Stimulated activated CD8-positive, alpha-beta memory T cell treated with anti-CD3 and anti-CD28 coated beads, Interleukin-15, amount 100 ng/mL, for 48 hours (primary cell): ENCODE results near the gene RECQL.
A peak's percentile ranks its signal among the peaks of the same experiment; 100 is the strongest.

Experiments used
- DNase-seq, 2 donors: peaks; one replicate each; pipeline ENCODE4 v3.0.0-alpha.2; 2020; ENCODE audit warnings: low read depth in 2 of 2

Gene RECQL, protein sequence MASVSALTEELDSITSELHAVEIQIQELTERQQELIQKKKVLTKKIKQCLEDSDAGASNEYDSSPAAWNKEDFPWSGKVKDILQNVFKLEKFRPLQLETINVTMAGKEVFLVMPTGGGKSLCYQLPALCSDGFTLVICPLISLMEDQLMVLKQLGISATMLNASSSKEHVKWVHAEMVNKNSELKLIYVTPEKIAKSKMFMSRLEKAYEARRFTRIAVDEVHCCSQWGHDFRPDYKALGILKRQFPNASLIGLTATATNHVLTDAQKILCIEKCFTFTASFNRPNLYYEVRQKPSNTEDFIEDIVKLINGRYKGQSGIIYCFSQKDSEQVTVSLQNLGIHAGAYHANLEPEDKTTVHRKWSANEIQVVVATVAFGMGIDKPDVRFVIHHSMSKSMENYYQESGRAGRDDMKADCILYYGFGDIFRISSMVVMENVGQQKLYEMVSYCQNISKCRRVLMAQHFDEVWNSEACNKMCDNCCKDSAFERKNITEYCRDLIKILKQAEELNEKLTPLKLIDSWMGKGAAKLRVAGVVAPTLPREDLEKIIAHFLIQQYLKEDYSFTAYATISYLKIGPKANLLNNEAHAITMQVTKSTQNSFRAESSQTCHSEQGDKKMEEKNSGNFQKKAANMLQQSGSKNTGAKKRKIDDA

DNA sequence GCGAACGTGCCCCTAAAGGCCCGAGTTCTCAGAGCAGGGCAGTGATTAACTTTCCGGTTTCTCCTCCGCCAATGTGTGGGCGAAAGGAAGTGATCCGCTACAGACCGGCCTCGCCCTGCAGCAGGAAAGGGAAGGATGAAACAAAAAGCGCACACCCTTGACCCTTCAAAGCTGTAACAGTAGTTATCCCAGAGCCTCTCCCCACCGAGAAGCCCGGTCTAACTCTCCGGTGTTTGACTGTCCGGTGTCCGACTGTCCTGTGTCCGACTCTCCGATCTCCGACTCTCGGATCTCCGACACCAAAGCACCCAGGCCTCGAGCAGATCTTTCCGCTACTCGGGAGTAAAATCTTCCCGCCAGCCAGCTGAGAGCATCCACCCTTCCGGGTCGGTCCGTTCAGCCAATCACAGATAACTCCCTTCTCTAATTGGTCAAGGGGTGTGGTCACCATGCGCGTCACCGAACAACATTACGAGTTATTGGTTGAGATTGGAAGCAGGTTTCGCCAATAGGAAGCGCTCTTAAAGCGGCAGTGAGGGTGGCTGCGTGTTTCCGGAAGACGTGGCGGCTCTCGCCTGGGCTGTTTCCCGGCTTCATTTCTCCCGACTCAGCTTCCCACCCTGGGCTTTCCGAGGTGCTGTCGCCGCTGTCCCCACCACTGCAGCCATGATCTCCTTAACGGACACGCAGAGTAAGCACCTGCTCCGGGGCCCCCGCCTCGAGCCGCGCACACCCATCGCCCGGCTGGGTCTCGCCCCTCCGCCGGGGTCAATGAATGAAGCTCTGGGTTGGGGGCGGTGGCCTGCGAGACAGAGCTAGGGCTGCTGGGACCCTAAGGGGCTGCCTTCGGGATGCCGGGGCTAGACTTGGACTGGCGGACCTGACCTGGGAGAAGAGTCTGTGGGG, at the start of gene RECQL, which contains the start of gene GOLT1B:
Gene RECQL, minus strand, starts transcription at position 378 of the 906 bp plus-strand sequence. CDS start 2,065 bp downstream, outside the sequence.
Gene GOLT1B, plus strand, starts transcription at position 532 of the 906 bp plus-strand sequence. Its CDS starts 135 bp downstream, at position 667.
- peak; percentile 80 to 82 for DNase-seq

GRCh38 chr12:21547437-21547836, 46.0 kb upstream of the RECQL start:
- DNase-seq = no peak

GRCh38 chr12:21546716-21547115, 45.3 kb upstream of the RECQL start:
- DNase-seq = no peak

DNA sequence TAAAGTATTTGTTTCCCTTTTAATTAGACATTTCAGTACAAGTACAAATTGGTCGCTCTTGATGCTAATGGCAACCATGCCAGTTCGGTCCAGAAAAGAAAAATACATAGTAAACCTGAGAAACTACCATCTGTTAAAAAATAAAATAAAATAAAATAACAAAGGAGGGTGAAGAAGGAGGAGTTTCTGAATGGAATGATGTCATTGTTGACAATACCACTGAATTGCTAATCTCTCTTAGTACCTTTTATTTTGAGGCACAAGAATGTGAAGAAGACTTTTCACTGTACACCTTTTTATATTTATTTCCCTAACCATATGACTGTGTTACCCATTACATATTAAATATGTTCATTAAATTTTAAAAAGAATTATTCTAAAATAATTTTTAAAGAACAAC, 44.1 kb upstream of the RECQL start:
- no peak for DNase-seq

DNA sequence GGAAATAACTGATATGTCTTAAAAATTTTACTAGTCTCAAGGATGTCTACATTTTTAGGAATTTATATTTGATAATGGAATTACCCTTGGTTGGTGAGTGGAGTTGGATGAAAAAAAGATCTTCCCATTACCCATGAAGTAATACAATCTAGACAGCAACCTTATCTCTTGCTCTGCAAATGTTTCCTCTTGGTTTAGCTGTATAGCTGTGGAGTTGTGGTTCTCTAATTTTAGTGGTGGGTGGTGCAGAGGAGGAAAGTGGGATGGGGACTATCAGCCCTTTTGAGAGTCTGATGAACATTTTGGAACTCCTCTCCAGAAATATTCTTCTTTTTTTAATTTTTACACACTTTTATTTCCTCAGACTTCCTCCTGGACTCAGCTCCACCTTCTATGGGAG, 41.7 kb upstream of the RECQL start:
- no peak for DNase-seq

- DNase-seq = no peak
Measured at GRCh38 chr12:21542403-21542802, 41.0 kb upstream of the RECQL start.

GRCh38 chr12:21541773-21542172, 40.3 kb upstream of the RECQL start:
- DNase-seq = no peak

- DNase-seq = no peak
Measured at GRCh38 chr12:21539797-21540196, 38.4 kb upstream of the RECQL start.

GRCh38 chr12:21538061-21538653, 36.7 kb upstream of the RECQL start:
- no peak for DNase-seq

GRCh38 chr12:21529456-21529855, 28.0 kb upstream of the RECQL start:
- no peak for DNase-seq

- no peak for DNase-seq
Measured at GRCh38 chr12:21528953-21529352, 27.5 kb upstream of the RECQL start.

- peak; percentile 41 to 47 for DNase-seq
Measured at GRCh38 chr12:21527451-21528180, 26.2 kb upstream of the RECQL start.

DNA sequence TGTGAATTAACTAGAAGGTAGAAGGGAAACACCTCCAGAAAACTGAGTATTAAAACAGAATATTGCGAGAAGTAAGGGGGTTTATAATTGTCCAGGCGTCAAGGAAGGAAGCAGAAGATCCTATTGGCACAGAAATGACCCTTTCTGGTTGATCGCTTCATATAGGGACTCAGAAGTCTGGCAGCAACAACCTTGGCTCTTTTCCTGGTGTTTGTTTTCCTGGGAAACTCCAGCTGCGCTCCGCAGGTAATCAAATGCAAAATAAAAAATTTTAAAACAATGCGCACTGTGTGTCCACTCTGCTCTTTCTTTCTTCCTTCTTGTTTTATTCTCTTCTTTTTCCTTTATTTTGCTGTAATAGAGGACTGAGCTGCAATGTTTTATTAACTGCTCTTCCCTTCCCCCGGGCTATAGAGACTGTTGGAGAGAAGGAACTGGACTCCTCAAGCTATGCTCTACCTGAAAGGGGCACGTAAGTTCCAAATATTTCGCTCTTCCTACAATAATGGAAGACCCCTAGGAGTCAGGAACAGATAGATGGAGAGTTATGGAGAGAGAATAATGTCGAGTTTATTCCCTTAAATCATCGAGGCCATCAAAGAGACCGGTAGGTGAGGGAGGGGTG, 25.4 kb upstream of the RECQL start:
- no peak for DNase-seq

DNA sequence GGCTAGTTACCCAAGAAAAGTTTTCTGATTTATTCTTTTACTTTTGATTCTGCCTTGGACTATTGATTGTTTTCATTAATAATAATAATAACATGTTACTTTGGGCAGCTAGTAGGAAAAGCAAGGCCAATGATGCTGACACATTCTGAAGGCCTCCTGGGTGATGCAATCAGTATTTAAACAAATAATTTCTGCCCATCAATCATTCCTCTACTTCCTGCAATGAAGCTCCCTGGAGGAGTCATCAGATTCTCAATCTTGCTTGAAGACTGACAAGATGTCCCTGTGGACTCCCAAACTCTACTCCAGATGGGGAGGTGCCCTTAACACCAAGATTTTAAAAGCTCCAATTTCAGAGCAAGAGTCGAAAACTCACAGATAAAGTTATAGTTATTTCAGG, 24.6 kb upstream of the RECQL start, which contains the start of gene SPX:
Gene SPX, plus strand, starts transcription at position 244 of the 400 bp plus-strand sequence. CDS start 177 bp downstream, outside the sequence.
- DNase-seq = no peak

GRCh38 chr12:21523148-21523547, 21.7 kb upstream of the RECQL start:
- no peak for DNase-seq

GRCh38 chr12:21521541-21521940, 20.1 kb upstream of the RECQL start:
- DNase-seq = no peak

DNA sequence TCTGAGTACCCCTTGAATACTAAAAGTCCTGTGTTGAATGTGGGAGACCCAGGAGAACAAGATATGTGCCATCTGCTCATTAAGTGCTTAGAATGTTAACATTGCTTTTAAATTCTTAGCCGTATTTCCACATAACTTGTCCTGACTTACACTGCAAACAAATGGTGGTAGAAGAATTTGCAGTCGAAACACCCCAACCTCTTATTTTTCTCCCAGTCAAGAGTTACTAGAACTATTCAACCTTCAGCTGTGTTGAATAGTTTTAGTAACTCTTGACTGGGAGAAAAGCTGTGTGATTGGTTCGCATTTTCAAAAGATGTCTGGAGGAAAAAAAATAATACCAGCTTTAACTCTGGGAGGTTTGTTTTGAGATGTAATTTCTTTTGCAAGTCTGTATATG, 17.0 kb upstream of the RECQL start:
- DNase-seq = no peak

DNA sequence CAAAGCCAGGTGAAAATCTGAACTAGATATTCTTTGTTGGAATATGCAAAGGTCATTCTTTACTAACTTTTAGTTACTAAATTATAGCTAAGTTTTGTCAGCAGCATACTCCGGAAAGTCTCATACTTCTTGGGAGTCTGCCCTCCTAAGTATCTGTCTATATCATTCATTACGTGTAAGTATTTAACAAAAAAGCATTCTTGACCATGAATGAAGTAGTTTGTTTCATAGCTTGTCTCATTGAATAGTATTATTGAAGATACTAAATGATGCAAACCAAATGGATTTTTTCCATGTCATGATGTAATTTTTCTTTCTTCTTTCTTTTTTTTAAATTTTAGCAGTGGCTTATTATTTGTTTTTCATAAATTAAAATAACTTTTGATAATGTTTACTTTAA, 14.8 kb upstream of the RECQL start:
- DNase-seq = no peak

- DNase-seq = no peak
Measured at GRCh38 chr12:21509768-21510167, 8.3 kb upstream of the RECQL start.

DNA sequence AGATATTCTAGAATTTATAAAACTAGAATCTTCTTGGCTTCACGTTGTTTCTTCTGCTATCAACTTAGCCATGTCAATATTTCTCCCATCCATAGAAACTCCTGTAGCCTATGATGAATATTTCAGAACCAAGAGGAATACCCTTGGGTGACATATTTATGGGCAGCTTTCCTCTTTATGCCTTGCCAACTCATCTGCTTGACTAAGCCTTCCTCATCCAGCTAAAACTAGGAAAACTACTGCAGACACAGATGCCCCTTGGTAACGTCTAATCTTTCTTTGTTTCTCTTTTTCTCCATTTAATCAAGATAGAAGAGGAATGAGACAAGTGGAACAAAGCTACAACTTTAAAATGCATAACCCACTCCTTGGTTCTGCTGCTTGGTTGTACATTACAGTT, 6.4 kb upstream of the RECQL start:
- no peak for DNase-seq
